Measurements from ENCODE around the gene ING2.
A peak's percentile ranks its signal among the peaks of the same experiment; 100 is the strongest.

The ING2 gene

GRCh38 chr4:183503497-183504063 is 1.3 kb upstream of the ING2 start:
- DNase-seq: no peak

GRCh38 chr4:183504064-183504929 is 561 bp upstream of the ING2 start:
- peak; percentile 99 for DNase-seq

DNA sequence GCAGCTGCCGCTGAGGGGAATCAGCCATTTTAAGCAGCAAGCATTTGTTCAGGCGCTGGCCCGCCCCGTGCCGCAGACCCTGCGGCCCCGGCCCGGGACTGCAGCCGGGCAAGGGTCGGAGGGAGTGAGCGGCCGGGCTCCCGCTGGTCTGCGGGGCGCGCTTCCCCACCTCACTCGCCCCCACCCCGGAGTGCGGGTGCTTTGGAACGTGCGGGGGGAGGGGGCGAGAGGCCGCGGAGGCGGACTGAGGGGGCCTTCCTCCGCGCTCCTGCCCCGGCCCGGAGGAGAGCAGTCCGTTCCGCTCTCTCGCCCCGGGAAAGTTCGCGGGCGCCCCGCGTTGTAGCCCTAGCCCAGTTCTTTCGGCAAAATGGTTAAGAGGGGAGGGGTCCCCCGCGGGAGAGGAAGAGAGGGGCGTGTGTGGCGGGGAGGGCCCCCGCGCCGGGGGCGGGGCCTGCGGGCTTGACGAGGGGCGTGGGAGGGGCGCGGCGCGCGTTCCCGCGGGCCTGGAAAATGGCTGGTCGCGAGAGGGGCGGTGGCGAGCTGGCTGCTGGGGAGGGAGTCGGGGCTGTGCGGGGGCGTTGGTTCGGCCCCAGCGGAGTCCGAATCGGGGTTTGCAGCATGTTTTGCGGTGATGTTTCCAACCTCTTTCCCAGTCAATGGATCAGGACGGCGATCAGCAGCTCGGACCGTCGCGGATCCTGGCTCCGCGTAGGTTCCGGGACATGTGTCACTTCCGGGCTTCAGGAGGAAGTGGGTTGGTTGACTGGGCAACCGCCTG is 942 bp downstream of the ING2 start:
- peak; percentile 91 for DNase-seq

GRCh38 chr4:183506389-183506735 is 1.5 kb downstream of the ING2 start:
- no peak for DNase-seq

GRCh38 chr4:183507925-183508696 is 3.3 kb downstream of the ING2 start:
- DNase-seq: no peak

DNA sequence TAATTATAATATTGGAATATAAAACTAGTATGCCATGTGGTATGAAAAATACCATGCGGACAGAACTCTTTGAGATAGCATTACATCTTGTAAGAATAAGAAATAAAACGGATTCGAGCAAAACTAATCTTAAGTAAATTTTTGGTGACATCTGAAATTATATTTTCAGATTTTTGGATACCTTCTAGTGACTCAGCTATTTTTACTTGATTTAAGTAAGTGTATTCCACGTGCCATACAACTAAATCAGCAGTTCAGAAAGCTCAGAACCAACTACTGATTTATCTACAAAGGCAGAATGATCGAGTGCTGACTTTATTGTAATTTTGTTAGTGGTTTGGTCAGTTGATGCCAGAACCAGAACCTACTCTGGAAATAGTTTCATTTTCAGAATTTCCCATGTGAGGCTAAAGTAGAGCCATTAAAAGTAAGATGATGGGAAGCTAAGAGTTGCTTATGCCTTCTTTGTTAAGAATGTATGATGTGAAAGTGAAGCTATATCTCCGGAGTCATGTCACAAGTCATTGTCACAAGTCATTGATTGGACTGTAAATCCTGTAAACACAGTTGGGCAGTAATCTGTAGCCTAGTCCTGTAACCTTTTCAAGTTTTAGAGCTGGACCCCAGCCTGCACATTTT is 4.0 kb downstream of the ING2 start:
- no peak for DNase-seq

GRCh38 chr4:183515411-183515810 is 10.6 kb downstream of the ING2 start:
- DNase-seq: no peak

DNA sequence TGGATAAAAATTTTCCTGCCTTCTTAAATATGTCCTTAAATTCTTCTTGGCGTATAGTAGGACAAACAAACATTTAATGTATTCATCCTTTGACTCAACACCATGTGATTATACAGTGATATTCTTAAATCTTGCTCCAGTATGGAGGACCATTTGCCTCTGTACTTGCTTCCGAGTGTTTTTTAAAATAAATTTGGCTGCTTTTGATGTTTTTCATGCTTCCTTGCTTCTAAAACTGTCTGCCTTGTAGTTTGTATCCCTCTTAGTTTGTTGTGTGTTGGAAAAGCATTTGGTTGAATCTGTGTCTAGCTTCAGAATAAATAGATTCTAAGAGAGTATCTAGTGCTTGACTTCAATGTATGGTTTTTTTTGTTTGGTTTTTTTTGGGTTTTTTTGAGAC is 12.3 kb downstream of the ING2 start:
- DNase-seq: no peak

DNA sequence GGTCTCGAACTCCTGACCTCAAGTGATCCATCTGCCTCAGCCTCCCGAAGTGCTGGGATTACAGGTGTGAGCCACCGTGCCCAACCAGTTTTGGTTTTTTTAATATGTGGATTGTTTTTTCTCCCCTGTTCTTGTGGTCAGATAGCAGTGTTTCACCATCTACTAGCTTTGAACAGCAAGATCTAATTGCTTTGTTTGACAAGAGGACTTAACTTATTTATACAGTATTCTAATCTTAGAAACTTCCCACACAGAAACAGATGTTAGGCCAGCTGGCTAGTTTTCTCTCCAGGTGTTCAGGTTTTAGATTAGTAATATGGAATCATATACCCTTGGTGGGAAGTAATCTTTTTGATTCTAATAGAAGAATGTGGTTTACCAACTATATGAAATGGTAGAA is 12.9 kb downstream of the ING2 start:
- no peak for DNase-seq

GRCh38 chr4:183522821-183523220 is 18.0 kb downstream of the ING2 start:
- no peak for DNase-seq

- DNase-seq: no peak
Observed at GRCh38 chr4:183527326-183527725, 22.5 kb downstream of the ING2 start.

DNA sequence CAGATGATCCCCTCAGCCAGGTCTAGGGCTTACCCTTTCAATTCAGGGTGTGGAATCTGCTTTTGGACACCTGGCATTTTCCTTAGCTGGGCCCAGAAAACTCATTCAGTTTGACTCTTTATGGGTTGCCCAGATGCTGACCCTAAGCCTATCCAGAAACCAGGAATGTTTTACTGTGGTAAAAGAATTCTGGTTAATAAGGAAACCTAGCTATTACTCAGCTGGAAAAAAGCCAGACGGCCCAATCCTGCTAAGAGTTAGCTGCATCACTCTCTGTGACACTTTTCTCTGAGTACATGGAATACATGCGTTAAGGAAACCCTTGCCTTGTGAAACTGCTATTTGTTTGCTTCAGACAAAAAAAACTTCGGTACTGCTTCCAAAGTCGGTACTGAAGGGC is 28.0 kb downstream of the ING2 start:
- no peak for DNase-seq

DNA sequence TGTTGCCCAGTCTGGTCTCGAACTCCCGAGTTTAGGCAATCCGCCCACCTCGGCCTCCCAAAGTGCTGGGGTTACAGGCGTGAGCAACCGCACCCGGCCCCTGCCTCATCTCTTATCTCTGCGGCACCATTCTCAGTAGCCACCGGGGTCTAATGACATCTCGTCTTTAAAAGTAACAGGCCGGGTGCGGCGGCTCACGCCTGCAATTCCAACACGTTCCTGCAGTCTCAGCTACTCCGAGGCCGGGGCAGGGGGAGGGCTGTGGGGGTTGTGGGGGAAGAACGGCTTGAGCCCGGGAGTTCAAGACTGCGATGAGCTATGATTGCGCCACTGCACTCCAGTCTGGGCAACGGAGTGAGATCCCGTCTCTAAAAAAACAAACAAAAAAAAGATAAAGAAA is 28.8 kb downstream of the ING2 start:
- DNase-seq: no peak

DNA sequence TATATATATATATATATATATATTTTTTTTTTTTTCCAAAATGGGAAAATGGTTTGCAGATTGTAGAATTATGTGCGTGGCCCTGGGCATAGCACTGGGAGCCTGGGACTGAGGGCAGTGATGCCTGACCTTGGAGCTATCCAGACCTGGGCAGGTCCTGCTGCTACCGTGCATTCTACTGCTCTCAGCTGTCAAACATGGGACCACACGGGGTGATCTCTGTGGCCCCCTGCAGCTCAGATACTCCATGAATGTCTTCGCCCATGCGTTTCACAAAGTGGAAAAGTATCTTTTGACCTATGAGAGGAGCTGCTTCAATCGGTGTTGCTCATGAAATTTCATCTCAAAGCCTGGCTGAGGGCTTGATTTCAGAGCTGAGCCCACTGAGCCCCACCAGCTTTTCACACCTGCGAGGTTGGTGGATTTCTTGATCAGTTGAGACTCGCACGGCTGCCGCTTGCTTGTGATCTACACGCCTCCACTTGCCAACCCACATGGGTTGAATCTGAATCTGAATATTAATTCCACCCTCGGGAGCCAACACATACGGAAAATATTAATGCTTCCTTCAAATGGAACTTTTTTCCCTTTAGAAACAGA is 35.7 kb downstream of the ING2 start:
- DNase-seq: no peak

GRCh38 chr4:183541010-183541751 is 36.3 kb downstream of the ING2 start:
- DNase-seq: no peak

GRCh38 chr4:183541752-183542040 is 36.8 kb downstream of the ING2 start:
- no peak for DNase-seq

- DNase-seq: no peak
Observed at GRCh38 chr4:183543435-183543834, 38.6 kb downstream of the ING2 start.

DNA sequence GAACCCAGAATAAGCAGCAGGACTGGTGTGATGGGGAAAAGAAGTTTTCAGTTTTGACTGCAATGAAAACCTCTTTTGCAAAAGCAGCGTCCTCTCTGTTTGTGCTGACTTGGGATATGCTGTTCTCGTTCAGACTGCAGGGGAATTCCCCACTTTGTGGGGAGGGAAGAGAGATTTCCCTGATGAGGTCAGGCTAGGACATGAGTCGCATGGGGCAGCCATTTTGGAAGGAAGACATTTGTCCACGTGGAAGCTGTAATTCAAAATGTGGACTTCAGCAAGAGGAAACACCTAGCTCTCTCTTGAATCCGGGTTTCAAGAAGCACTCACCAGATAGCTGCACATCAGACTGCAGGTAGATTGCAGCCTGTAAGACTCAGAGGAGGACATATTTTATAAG is 39.3 kb downstream of the ING2 start:
- DNase-seq: no peak

GRCh38 chr4:183546376-183546775 is 41.5 kb downstream of the ING2 start:
- no peak for DNase-seq

- no peak for DNase-seq
Observed at GRCh38 chr4:183548306-183548705, 43.4 kb downstream of the ING2 start.

DNA sequence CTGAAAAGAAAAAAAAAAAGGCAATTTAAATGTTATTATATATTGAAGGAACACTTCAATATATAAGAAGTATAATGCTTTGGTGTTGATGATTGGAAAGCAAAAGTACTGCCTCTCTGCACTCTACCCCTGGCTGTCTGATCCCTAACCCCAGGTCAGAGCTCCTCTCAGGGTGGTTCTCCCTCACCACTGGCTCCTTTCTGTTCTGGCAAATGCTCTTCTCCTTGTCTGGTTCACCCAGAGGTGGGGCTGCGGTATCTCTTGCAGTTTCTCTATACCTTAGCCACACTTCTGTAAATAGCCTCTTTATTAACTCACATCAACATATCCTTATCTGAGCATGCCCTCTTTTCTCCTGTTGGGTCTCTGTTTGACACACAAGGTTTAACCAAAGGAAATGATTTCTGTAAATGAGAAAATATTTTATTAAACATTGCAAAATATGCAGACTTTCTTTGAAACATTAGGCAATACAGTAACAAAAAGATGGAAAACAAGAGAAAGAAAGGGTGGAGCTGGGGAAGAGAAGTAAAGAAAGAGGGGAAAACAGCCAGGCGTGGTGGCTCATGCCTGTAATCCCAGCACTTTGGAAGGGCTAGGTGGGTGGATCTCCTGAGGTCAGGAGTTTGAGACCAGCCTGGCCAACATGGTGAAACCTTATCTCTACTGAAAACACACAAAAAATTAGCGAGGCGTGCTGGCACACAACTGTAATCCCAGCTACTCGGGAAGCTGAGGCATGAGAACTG is 45.7 kb downstream of the ING2 start:
- no peak for DNase-seq
